PC-9 (cell line): ENCODE data around the gene PIGX. TPM values are rescaled to one million over a fixed set of nuclear protein-coding genes. Genes with fewer than 3 reads are reported as not detected.

Source experiments
- BruUV-seq: library from RNA; stranded (reverse); fragments of 400-500 nt; replicated peaks from 2 replicates; lab custom pipeline; 2021; lab: Mats Ljungman, UMichigan
- CTCF ChIA-PET: fragments of 300-600 bp; sonication (Branson Sonifier 250); formaldehyde crosslinking; loops from one replicate; lab custom pipeline; 2022; ENCODE audit warnings: antibody characterized with exemption; lab: Charles Lee
- POLR2A ChIA-PET: fragments of 300-600 bp; sonication (Branson Sonifier 250); formaldehyde crosslinking; loops from one replicate; lab custom pipeline; 2022; ENCODE audit warnings: antibody characterized with exemption; ENCODE audit not compliant: unreplicated experiment; lab: Charles Lee
- DNase-seq, 2 experiments: peaks; one replicate each; pipeline versions ENCODE4 v3.0.0 to v3.0.0-alpha.2; 2015 to 2022; ENCODE audit warnings: mixed read lengths in 1 of 2
- H2AFZ ChIP-seq: fragments of 200-600 bp; sonication (generic); 2 replicates; pipeline ENCODE4 v1.8.1; 2017; ENCODE audit warnings: antibody characterized with exemption
- H3F3A ChIP-seq: fragments of 200-600 bp; sonication (generic); 2 replicates; pipeline ENCODE4 v1.8.1; 2017; ENCODE audit warnings: antibody characterized with exemption, mild to moderate bottlenecking, low read depth; ENCODE audit not compliant: insufficient read depth
- H3K27ac ChIP-seq: fragments of 200-600 bp; sonication (generic); 2 replicates; pipeline ENCODE4 v1.6.1; 2016; ENCODE audit warnings: mixed run types
- H3K27me3 ChIP-seq: fragments of 200-600 bp; sonication (generic); 2 replicates; pipeline ENCODE4 v1.6.1; 2016; ENCODE audit warnings: low read depth, mixed run types; ENCODE audit not compliant: insufficient read depth
- H3K36me3 ChIP-seq: fragments of 200-600 bp; sonication (generic); 2 replicates; pipeline ENCODE4 v1.6.1; 2016; ENCODE audit warnings: low read depth, mixed run types
- H3K4me1 ChIP-seq: fragments of 200-600 bp; sonication (generic); replicated peaks from 2 replicates; pipeline ENCODE4 v1.6.1; 2016; ENCODE audit warnings: mixed run types; ENCODE audit not compliant: insufficient read depth
- H3K4me2 ChIP-seq: fragments of 200-600 bp; sonication (generic); 2 replicates; pipeline ENCODE4 v1.6.1; 2017; ENCODE audit warnings: mixed run types
- H3K4me3 ChIP-seq: fragments of 200-600 bp; sonication (generic); 2 replicates; pipeline ENCODE4 v1.6.1; 2016; ENCODE audit warnings: mixed run types
- H3K79me2 ChIP-seq: fragments of 200-600 bp; sonication (generic); 2 replicates; pipeline ENCODE4 v1.6.1; 2017; ENCODE audit warnings: low read depth, mixed run types
- H3K9me2 ChIP-seq: fragments of 200-600 bp; sonication (generic); 2 replicates; pipeline ENCODE4 v1.8.1; 2017; ENCODE audit warnings: mild to moderate bottlenecking; ENCODE audit not compliant: insufficient read depth
- H3K9me3 ChIP-seq: fragments of 200-600 bp; sonication (generic); 2 replicates; pipeline ENCODE4 v1.8.1; 2016; ENCODE audit warnings: low read depth; ENCODE audit not compliant: insufficient read depth
- H4K20me1 ChIP-seq: fragments of 200-600 bp; sonication (generic); 2 replicates; pipeline ENCODE4 v1.8.1; 2017; ENCODE audit not compliant: insufficient read depth
- CTCF ChIP-seq: fragments of 200-600 bp; sonication (generic); conservative IDR thresholded peaks from 2 replicates; pipeline ENCODE4 v1.6.1; 2017; ENCODE audit warnings: mixed run types, antibody characterized with exemption, mild to moderate bottlenecking, moderate library complexity
- EZH2 ChIP-seq: fragments of 200-600 bp; sonication (generic); IDR thresholded peaks from 2 replicates; pipeline ENCODE4 v1.8.0; 2017; ENCODE audit warnings: antibody characterized with exemption, low read depth
- intact Hi-C: fragments of 100-400 bp; cut with micrococcal nuclease; formaldehyde crosslinking; loops from one replicate; pipeline ENCODE4 v1.10.0; 2022; ENCODE audit not compliant: unreplicated experiment
- total RNA-seq: library from RNA; stranded (reverse); gene quantifications from 2 replicates; pipeline ENCODE4 v1.2.3, GENCODE V29; 2021

The PIGX gene
- total RNA-seq, 1 experiment from 2014 or later = 47.6 TPM

- H4K20me1 ChIP-seq = no peaks in the 10 kb centered on the region
These were observed 17.0 kb upstream of the PIGX start for GRCh38 chr3:196694941-196695848.

DNA sequence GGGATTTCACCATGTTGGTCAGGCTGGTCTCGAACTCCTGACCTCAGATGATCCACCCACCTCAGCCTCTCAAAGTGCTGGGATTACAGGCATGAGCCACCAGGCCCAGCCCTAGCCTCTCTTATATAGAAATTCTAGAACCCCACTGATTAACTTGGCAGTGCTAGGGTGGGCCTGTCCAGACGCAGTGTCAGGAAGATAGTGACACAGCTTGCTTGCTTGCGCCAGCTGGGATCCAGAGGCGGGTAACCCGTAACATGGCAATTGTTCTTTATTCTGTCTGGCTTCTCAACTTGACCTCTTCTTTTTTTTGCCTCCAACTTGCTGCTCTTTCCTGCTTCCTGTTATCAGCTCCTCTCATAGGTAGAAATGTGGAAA lies 16.3 kb upstream of the PIGX start:
- no peaks in the 10 kb centered on the region for H3K9me2 ChIP-seq
- H3F3A ChIP-seq = no peaks in the 10 kb centered on the region
- H3K4me1 ChIP-seq = no peaks in the 10 kb centered on the region
- no peak overlapping the region for H3K4me3 ChIP-seq
- no peaks in the 10 kb centered on the region for H4K20me1 ChIP-seq
- H3K4me2 ChIP-seq = no peak overlapping the region
- H3K36me3 ChIP-seq = no peaks in the 10 kb centered on the region
- DNase-seq = no peak
- H3K27ac ChIP-seq = no peak overlapping the region
- no peaks in the 10 kb centered on the region for H3K9me3 ChIP-seq
- no peaks in the 10 kb centered on the region for H3K79me2 ChIP-seq
- BruUV-seq = no TSS peak
- CTCF ChIA-PET = no interaction called here
- POLR2A ChIA-PET = interaction anchor here (0.5 kb wide), 1 partner anchor 83 kb away, joined by 3 read pairs; no protein-coding TSS in a partner anchor
- no peaks in the 10 kb centered on the region for H3K27me3 ChIP-seq
- intact Hi-C loops = no loop called here
- H2AFZ ChIP-seq = no peak overlapping the region
- no peak for TF ChIP-seq EZH2
- no peak for TF ChIP-seq CTCF

More at GRCh38 chr3:196694941-196695848, 17.0 kb upstream of the PIGX start:
- H3K4me2 ChIP-seq = no peak overlapping the region
- no TSS peak for BruUV-seq
- POLR2A ChIA-PET = interaction anchor here (0.5 kb wide), 1 partner anchor 84 kb away, joined by 3 read pairs; no protein-coding TSS in a partner anchor
- no peaks in the 10 kb centered on the region for H3K9me3 ChIP-seq
- no peaks in the 10 kb centered on the region for H3K79me2 ChIP-seq
- no peak overlapping the region for H3K27ac ChIP-seq
- no peaks in the 10 kb centered on the region for H3K9me2 ChIP-seq
- TF ChIP-seq CTCF (no peak), EZH2 (no peak)
- H2AFZ ChIP-seq = no peak overlapping the region
- no peaks in the 10 kb centered on the region for H3F3A ChIP-seq
- intact Hi-C loops = no loop called here
- H3K27me3 ChIP-seq = no peaks in the 10 kb centered on the region
- no peaks in the 10 kb centered on the region for H3K4me1 ChIP-seq
- no peaks in the 10 kb centered on the region for H3K36me3 ChIP-seq
- H3K4me3 ChIP-seq = no peak overlapping the region
- CTCF ChIA-PET = no interaction called here
- no peak for DNase-seq

- no peaks in the 10 kb centered on the region for H3K27me3 ChIP-seq
- no peaks in the 10 kb centered on the region for H3K4me1 ChIP-seq
- H3K27ac ChIP-seq = no peak overlapping the region
- DNase-seq = no peak
- H2AFZ ChIP-seq = no peak overlapping the region
- no peaks in the 10 kb centered on the region for H3K36me3 ChIP-seq
- no peaks in the 10 kb centered on the region for H3K9me2 ChIP-seq
- BruUV-seq = no TSS peak
- H3F3A ChIP-seq = no peaks in the 10 kb centered on the region
- no peak for TF ChIP-seq EZH2
- no peak for TF ChIP-seq CTCF
- intact Hi-C loops = no loop called here
- CTCF ChIA-PET = interaction anchor here (0.6 kb wide), 1 partner anchor 554 kb away, joined by 3 read pairs; no protein-coding TSS in a partner anchor
- H3K79me2 ChIP-seq = no peaks in the 10 kb centered on the region
- POLR2A ChIA-PET = no interaction called here
- no peak overlapping the region for H3K4me2 ChIP-seq
- H3K9me3 ChIP-seq = no peaks in the 10 kb centered on the region
- no peaks in the 10 kb centered on the region for H4K20me1 ChIP-seq
- H3K4me3 ChIP-seq = no peak overlapping the region
These were observed 14.9 kb upstream of the PIGX start for GRCh38 chr3:196697270-196697669.
